Measurements from ENCODE around the gene EEF1AKMT3. TPM values are rescaled to one million over a fixed set of nuclear protein-coding genes. Genes with fewer than 3 reads are reported as not detected.
A peak's percentile ranks its signal among the peaks of the same experiment; 100 is the strongest.

The EEF1AKMT3 gene
- total and polyA plus RNA-seq, 2 experiments from 2014 or later = 1.3 to 5.3 TPM

- ATAC-seq = no peak
- Histone ChIP-seq H4K20me1 (replicated peaks; ENCODE audit: insufficient read depth) (peaks cover 7% of the 10 kb centered on the region), H3K36me3 (ENCODE audit: insufficient read depth) (peaks cover 20% of the 10 kb centered on the region; the same call in 1 of the 2 replicates), H3K9me2 (ENCODE audit: insufficient read depth) (no peaks in the 10 kb centered on the region), H3K4me3 (peak overlapping the region; percentile 100), H3K79me2 (replicated peaks; ENCODE audit: insufficient read depth) (peaks cover 18% of the 10 kb centered on the region), H3K27ac (ENCODE audit: low read depth) (no peak overlapping the region), H3K27me3 (ENCODE audit: insufficient read depth) (no peaks in the 10 kb centered on the region), H2AFZ (peak overlapping the region; percentile 73; the same call in 1 of the 2 replicates), H3K4me2 (peak overlapping the region; percentile 98), H3K4me1 (ENCODE audit: insufficient read depth) (peaks cover 5% of the 10 kb centered on the region; the same call in 1 of the 2 replicates), H3F3A (replicated peaks; ENCODE audit: low read depth) (no peaks in the 10 kb centered on the region)
- Mint-ChIP-seq H3K9me3 (no peaks in the 10 kb centered on the region), H3K36me3 (ENCODE audit: low read depth) (peaks cover 31% of the 10 kb centered on the region), H3K4me1 (peaks cover 4% of the 10 kb centered on the region; the same call in 1 of the 3 replicates), H3K27me3 (ENCODE audit: insufficient read depth, low read depth, poor library complexity) (peaks cover 5% of the 10 kb centered on the region), H3K27ac (no peak overlapping the region), H3K4me3 (peak overlapping the region; percentile 100)
- TF ChIP-seq CREB1 (CRISPR knock-in tag; IDR thresholded peaks at IDR 0.05; ENCODE audit: low read depth) (no peak), REST (IDR thresholded peaks at IDR 0.05; ENCODE audit: unreplicated experiment) (no peak), POLR2AphosphoS5 (IDR thresholded peaks at IDR 0.05; ENCODE audit: low read depth) (no peak), ZNF331 (CRISPR knock-in tag; IDR thresholded peaks at IDR 0.05; ENCODE audit: low read depth) (no peak), ETS1 (IDR thresholded peaks at IDR 0.05) (no peak), NANOG (IDR thresholded peaks at IDR 0.05; ENCODE audit: borderline replicate concordance) (no peak), EZH2 (IDR thresholded peaks at IDR 0.05; ENCODE audit: low read depth, unreplicated experiment) (no peak), EZH2phosphoT487 (IDR thresholded peaks at IDR 0.05; ENCODE audit: unreplicated experiment) (no peak), ZNF462 (CRISPR knock-in tag; IDR thresholded peaks at IDR 0.05) (no peak), JUNB (IDR thresholded peaks at IDR 0.05; ENCODE audit: unreplicated experiment) (no peak)
- no peak for DNase-seq (ENCODE audit: low spot score)
Observed at GRCh38 chr12:57783466-57783801, 11.0 kb downstream of the EEF1AKMT3 start.
